Nephron progenitor cell (in vitro differentiated cells): ENCODE measurements around the gene DAGLA.
A peak's percentile ranks its signal among the peaks of the same experiment; 100 is the strongest.

Experiments
- DNase-seq: peaks from one replicate; pipeline ENCODE4 v3.0.0; 2021
- H3K27ac Mint-ChIP-seq: 2 replicates; pipeline ENCODE4 v1.8.0; 2021; ENCODE audit warnings: mild to moderate bottlenecking, moderate library complexity, mixed read lengths
- H3K27me3 Mint-ChIP-seq: 2 replicates; pipeline ENCODE4 v1.8.0; 2021; ENCODE audit warnings: mild to moderate bottlenecking, low read depth, mixed read lengths; ENCODE audit not compliant: poor library complexity
- H3K36me3 Mint-ChIP-seq: 2 replicates; pipeline ENCODE4 v1.8.0; 2021; ENCODE audit warnings: low read depth, mixed read lengths
- H3K4me1 Mint-ChIP-seq: 2 replicates; pipeline ENCODE4 v1.8.0; 2021; ENCODE audit warnings: mixed read lengths
- H3K4me3 Mint-ChIP-seq: 2 replicates; pipeline ENCODE4 v1.8.0; 2021; ENCODE audit warnings: mild to moderate bottlenecking, moderate library complexity, mixed read lengths
- H3K9me3 Mint-ChIP-seq: 2 replicates; pipeline ENCODE4 v1.8.0; 2021; ENCODE audit warnings: mild to moderate bottlenecking, moderate library complexity, mixed read lengths
- TF ChIP-seq, protein P1 (sequence below): fragments of 200-600 bp; sonication (generic); IDR thresholded peaks from 2 replicates; pipeline ENCODE4 v1.5.0; 2021; ENCODE audit warnings: antibody characterized with exemption

The DAGLA gene

DNA sequence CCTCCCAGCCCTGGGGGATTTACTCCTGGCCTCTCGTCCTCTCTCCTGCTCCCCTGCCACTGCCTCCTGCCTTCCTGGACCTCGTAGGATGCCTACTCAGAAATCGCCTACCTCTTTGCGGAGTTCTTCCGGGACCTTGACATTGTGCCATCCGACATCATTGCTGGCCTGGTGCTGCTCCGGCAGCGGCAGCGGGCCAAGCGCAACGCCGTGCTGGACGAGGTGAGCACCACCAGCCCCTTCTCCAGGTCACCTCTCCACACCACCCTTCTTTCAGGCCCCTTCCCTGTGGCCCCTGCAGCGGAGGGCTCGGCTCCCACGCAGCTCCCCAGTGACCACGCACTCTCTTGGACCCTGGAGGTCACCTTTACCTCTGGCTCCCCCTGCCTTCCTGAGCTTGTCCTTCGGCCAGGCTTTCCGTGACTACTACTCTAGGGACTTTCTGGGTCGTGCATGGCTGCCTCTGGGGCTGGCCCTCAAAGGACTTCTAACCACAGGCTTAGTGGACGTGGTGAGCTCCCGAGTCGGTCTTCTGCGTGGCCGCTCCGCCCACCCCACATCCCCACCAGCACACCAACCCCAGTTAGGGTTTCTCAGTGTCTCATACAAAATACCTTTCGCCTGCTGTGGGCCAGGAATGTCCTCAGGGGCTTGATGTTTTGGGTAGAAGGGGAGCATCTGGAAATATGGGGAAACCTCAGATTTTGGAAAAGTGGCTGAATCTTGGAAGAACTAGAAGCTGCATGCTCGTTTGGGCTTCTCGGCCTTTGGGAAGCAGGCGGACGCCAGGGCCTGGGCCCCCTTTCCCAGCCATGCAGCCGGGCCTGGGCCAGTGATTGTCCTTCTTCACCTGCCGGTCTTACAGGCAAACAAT is 48.1 kb downstream of the DAGLA start:
- Mint-ChIP-seq H3K4me3 (peak overlapping the region; percentile 18), H3K27me3 (peaks cover 3% of the 10 kb centered on the region), H3K27ac (peak overlapping the region; percentile 19), H3K4me1 (peaks cover 18% of the 10 kb centered on the region), H3K9me3 (no peaks in the 10 kb centered on the region), H3K36me3 (no peaks in the 10 kb centered on the region)
- TF ChIP-seq, protein P1, sequence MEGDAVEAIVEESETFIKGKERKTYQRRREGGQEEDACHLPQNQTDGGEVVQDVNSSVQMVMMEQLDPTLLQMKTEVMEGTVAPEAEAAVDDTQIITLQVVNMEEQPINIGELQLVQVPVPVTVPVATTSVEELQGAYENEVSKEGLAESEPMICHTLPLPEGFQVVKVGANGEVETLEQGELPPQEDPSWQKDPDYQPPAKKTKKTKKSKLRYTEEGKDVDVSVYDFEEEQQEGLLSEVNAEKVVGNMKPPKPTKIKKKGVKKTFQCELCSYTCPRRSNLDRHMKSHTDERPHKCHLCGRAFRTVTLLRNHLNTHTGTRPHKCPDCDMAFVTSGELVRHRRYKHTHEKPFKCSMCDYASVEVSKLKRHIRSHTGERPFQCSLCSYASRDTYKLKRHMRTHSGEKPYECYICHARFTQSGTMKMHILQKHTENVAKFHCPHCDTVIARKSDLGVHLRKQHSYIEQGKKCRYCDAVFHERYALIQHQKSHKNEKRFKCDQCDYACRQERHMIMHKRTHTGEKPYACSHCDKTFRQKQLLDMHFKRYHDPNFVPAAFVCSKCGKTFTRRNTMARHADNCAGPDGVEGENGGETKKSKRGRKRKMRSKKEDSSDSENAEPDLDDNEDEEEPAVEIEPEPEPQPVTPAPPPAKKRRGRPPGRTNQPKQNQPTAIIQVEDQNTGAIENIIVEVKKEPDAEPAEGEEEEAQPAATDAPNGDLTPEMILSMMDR: no peak
- DNase-seq: peak; percentile 26

DNA sequence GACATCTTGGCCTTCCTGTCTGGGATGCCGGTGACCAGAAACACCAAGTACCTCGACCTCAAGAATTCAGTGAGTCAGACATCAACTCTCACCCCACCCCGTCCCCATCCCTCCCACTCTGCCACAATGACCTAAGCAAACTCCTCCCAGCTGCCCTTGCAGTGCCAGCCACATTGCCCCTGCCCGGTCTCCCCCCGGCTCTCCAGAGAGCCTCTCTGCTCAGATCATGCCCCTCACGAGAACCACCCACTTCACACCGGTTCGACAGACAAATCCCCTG is 48.7 kb downstream of the DAGLA start:
- H3K36me3 Mint-ChIP-seq: no peaks in the 10 kb centered on the region
- H3K4me3 Mint-ChIP-seq: no peak overlapping the region
- peaks cover 22% of the 10 kb centered on the region for H3K4me1 Mint-ChIP-seq
- TF ChIP-seq, protein P1: no peak
- no peak for DNase-seq
- peak overlapping the region; percentile 19 for H3K27ac Mint-ChIP-seq
- H3K27me3 Mint-ChIP-seq: peaks cover 2% of the 10 kb centered on the region
- no peaks in the 10 kb centered on the region for H3K9me3 Mint-ChIP-seq

DNA sequence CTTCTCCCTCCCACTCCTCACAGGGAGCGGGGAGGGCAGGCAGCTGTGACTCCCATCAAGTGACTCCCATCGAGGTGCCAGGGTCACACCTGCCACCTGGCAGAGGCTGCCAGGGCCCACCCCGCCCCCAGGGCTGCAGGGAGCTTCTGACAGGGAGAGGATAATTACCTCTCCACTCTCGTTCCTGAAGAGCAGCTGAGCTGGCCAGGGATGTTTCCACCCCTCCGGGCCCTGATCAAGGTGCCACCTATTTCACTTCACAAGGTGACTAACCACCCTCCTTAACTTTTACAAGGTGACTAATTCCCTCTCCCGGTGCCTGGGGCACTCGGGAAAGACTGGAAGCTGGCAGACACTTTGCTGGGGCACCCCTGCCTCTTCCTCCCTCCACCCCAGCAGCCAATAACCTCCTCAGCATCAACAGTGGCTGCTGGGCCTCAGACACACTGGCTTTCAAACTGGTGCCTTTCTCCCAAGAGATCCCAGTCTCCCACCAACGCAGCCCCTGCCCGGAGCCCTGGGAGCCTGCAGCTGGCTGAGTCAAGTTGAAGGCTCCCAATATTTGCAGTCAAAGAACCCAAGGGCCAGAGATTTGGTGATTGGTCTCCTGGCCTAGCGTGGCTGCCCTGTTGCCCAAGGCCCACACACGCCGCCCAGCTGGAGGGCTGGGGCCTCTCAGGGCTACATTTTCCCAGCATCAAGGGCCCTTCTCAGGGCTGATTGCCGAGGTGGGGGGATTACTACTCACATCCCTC is 50.2 kb downstream of the DAGLA start:
- peaks cover 22% of the 10 kb centered on the region for H3K4me1 Mint-ChIP-seq
- H3K27ac Mint-ChIP-seq: no peak overlapping the region
- H3K9me3 Mint-ChIP-seq: no peaks in the 10 kb centered on the region
- TF ChIP-seq, protein P1: no peak
- DNase-seq: no peak
- H3K27me3 Mint-ChIP-seq: peaks cover 2% of the 10 kb centered on the region
- H3K4me3 Mint-ChIP-seq: no peak overlapping the region
- no peaks in the 10 kb centered on the region for H3K36me3 Mint-ChIP-seq

DNA sequence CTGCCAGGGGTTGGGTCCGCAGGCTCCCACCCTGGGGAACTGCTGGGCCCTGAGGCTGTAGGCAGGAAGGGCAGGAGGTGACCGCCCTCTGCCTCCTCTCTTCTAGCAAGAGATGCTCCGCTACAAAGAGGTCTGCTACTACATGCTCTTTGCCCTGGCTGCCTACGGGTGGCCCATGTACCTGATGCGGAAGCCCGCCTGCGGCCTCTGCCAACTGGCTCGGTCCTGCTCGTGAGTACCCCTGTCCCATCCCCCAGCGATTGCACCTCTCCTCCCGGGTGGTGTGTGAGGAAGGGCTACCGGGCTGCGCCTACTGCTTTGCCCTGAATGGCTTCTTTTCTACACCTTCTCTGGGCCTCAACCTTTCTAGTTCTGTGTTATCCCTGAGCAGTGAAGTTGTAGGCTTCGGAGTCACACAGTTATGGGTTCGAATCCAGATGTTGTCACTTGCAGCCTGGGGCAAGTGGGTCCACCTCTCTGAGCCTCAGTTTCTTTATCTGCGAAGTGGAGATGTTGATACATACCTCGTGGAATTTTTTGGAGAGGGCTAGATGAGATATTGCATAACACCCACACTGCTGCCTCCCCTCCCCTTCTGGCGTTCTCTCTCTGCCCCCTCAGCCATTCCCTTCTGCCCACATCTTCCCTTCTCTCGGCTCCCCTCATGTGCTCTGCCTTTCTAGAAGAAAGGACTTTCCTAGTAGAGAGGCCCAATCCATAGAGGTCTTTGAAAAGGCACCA is 51.2 kb downstream of the DAGLA start:
- Mint-ChIP-seq H3K36me3 (no peaks in the 10 kb centered on the region), H3K4me1 (peaks cover 15% of the 10 kb centered on the region), H3K4me3 (no peak overlapping the region), H3K27me3 (peaks cover 2% of the 10 kb centered on the region), H3K9me3 (no peaks in the 10 kb centered on the region), H3K27ac (no peak overlapping the region)
- TF ChIP-seq, protein P1: no peak
- DNase-seq: no peak

DNA sequence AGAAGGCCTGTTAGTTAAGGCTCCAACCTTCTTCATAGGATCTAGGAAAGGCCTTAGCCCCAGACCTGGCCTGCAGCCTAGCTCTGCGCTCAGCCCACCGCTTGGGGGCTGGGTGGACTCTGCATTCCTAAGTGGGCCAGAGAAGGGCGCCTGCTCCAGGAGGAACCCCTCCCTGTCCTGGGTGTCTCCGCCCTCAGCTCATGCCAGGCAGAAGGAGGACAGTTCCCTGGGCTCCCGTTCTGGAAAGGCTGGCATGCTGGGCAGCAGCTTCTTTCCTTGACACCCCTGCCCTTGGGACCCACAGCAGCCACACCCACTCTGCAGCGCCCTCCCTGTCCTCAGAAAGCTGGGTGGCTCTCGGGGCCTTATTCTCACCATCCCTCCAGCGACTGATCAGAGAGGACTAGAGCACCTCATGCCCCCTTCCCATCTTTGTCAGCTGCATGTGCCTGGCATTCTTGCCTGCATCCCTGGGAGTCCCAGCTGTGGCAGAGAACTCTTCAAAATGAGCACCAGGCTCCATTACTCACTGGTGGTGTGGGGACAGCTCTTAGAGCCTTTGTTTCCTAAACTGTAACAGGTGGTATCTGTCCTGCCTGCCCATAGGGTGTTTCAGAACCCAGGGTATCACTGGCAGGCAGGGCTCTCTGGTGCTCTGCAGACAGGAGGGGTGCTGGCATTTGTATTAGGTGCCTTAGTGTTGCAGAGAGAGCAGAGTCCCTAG is 51.9 kb downstream of the DAGLA start:
- Mint-ChIP-seq H3K4me1 (peaks cover 15% of the 10 kb centered on the region), H3K4me3 (no peak overlapping the region), H3K27ac (no peak overlapping the region), H3K9me3 (no peaks in the 10 kb centered on the region), H3K27me3 (peaks cover 2% of the 10 kb centered on the region), H3K36me3 (no peaks in the 10 kb centered on the region)
- DNase-seq: no peak
- TF ChIP-seq, protein P1: no peak
